Neural progenitor cell (in vitro differentiated cells): ENCODE results near the gene ZNF746. TPM values are rescaled to one million over a fixed set of nuclear protein-coding genes. Genes with fewer than 3 reads are reported as not detected.
A peak's percentile ranks its signal among the peaks of the same experiment; 100 is the strongest.

Source experiments
- DNase-seq: peaks from one replicate; pipeline ENCODE4 v3.0.0-alpha.2; 2016; ENCODE audit warnings: low spot score
- H2AFZ ChIP-seq: fragments of 200-600 bp; sonication (generic); replicated peaks from 2 replicates; pipeline ENCODE4 v1.6.1; 2016; ENCODE audit warnings: antibody characterized with exemption
- H3F3A ChIP-seq: fragments of 200-600 bp; sonication (generic); 2 replicates; pipeline ENCODE4 v1.6.1; 2016; ENCODE audit warnings: antibody characterized with exemption, low read depth
- H3K27ac ChIP-seq: fragments of 200-600 bp; sonication (generic); 2 replicates; pipeline ENCODE4 v1.5.1; 2016; ENCODE audit warnings: mild to moderate bottlenecking
- H3K27me3 ChIP-seq: fragments of 200-600 bp; sonication (generic); 2 replicates; pipeline ENCODE4 v1.6.1; 2016; ENCODE audit warnings: mild to moderate bottlenecking, moderate library complexity
- H3K36me3 ChIP-seq: fragments of 200-600 bp; sonication (generic); 2 replicates; pipeline ENCODE4 v1.5.1; 2016
- H3K4me1 ChIP-seq: fragments of 200-600 bp; sonication (generic); 2 replicates; pipeline ENCODE4 v1.6.1; 2016; ENCODE audit warnings: mixed run types
- H3K4me2 ChIP-seq: fragments of 200-600 bp; sonication (generic); 2 replicates; pipeline ENCODE4 v1.6.1; 2016
- H3K4me3 ChIP-seq: fragments of 200-600 bp; sonication (generic); 2 replicates; pipeline ENCODE4 v1.5.1; 2016
- H3K79me2 ChIP-seq: fragments of 200-600 bp; sonication (generic); 2 replicates; pipeline ENCODE4 v1.6.1; 2016; ENCODE audit warnings: low read depth
- H3K9ac ChIP-seq: fragments of 200-600 bp; sonication (generic); 2 replicates; pipeline ENCODE4 v1.6.1; 2016
- H3K9me3 ChIP-seq: fragments of 200-600 bp; sonication (generic); 2 replicates; pipeline ENCODE4 v1.5.1; 2016; ENCODE audit warnings: low read depth
- H4K20me1 ChIP-seq: fragments of 200-600 bp; sonication (generic); 2 replicates; pipeline ENCODE4 v1.6.1; 2016; ENCODE audit warnings: low read depth
- H3K27ac Mint-ChIP-seq: 3 replicates; pipeline ENCODE4 v1.8.0; 2021; ENCODE audit warnings: mixed read lengths
- H3K27me3 Mint-ChIP-seq: 2 replicates; pipeline ENCODE4 v1.8.0; 2022; ENCODE audit warnings: low read depth, mild to moderate bottlenecking, inconsistent platforms, moderate library complexity, mixed read lengths; ENCODE audit not compliant: insufficient read depth
- H3K36me3 Mint-ChIP-seq: 3 replicates; pipeline ENCODE4 v1.8.0; 2021; ENCODE audit warnings: mixed read lengths
- H3K4me1 Mint-ChIP-seq: 3 replicates; pipeline ENCODE4 v1.8.0; 2021; ENCODE audit warnings: mixed read lengths
- H3K4me3 Mint-ChIP-seq: 3 replicates; pipeline ENCODE4 v1.8.0; 2021; ENCODE audit warnings: mild to moderate bottlenecking, moderate library complexity, mixed read lengths
- H3K9me3 Mint-ChIP-seq: 3 replicates; pipeline ENCODE4 v1.8.0; 2020; ENCODE audit warnings: mixed read lengths
- CTCF ChIP-seq: fragments of 200-600 bp; sonication (generic); IDR thresholded peaks from 2 replicates; pipeline ENCODE4 v1.5.1; 2017; ENCODE audit warnings: antibody characterized with exemption, mild to moderate bottlenecking
- EZH2 ChIP-seq: fragments of 200-600 bp; sonication (generic); IDR thresholded peaks from 2 replicates; pipeline ENCODE4 v1.6.1; 2017; ENCODE audit warnings: antibody characterized with exemption, mild to moderate bottlenecking, moderate library complexity
- EZH2phosphoT487 ChIP-seq: fragments of 200-600 bp; sonication (generic); IDR thresholded peaks from 2 replicates; pipeline ENCODE4 v1.6.1; 2017; ENCODE audit warnings: antibody characterized with exemption
- total RNA-seq: library from RNA; depleted of rRNA; stranded (reverse); fragments of >200 nt; gene quantifications from 2 replicates; pipeline ENCODE4 v1.2.3, GENCODE V29; 2015; ENCODE audit warnings: low replicate concordance

The ZNF746 gene
- total RNA-seq, 1 donor from 2014 or later = 11.0 TPM

- Histone ChIP-seq H3K9me3 (no peaks in the 10 kb centered on the region), H3K27me3 (no peaks in the 10 kb centered on the region), H2AFZ (no peak overlapping the region), H3K4me2 (no peak overlapping the region), H3K36me3 (peaks cover 22% of the 10 kb centered on the region), H3K27ac (no peak overlapping the region), H3K4me3 (no peak overlapping the region), H3K9ac (no peak overlapping the region), H3F3A (no peaks in the 10 kb centered on the region), H3K4me1 (no peaks in the 10 kb centered on the region), H4K20me1 (peaks cover 18% of the 10 kb centered on the region), H3K79me2 (peaks cover 6% of the 10 kb centered on the region)
- Mint-ChIP-seq H3K27me3 (no peaks in the 10 kb centered on the region), H3K4me3 (no peak overlapping the region), H3K27ac (no peak overlapping the region), H3K9me3 (no peaks in the 10 kb centered on the region), H3K4me1 (peaks cover 5% of the 10 kb centered on the region), H3K36me3 (peaks cover 44% of the 10 kb centered on the region)
- TF ChIP-seq CTCF (no peak), EZH2 (no peak), EZH2phosphoT487 (no peak)
- no peak for DNase-seq
Measured at GRCh38 chr7:149490083-149490760, 7.4 kb downstream of the ZNF746 start.

- Mint-ChIP-seq H3K27me3 (no peaks in the 10 kb centered on the region), H3K4me3 (no peak overlapping the region), H3K9me3 (no peaks in the 10 kb centered on the region), H3K27ac (no peak overlapping the region), H3K36me3 (peaks cover 45% of the 10 kb centered on the region), H3K4me1 (no peaks in the 10 kb centered on the region)
- TF ChIP-seq EZH2 (no peak), CTCF (peak; percentile 34)
- no peaks in the 10 kb centered on the region for H3F3A ChIP-seq
- no peaks in the 10 kb centered on the region for H3K79me2 ChIP-seq
- H4K20me1 ChIP-seq = peaks cover 14% of the 10 kb centered on the region
- no peaks in the 10 kb centered on the region for H3K9me3 ChIP-seq
- no peak overlapping the region for H2AFZ ChIP-seq
- no peaks in the 10 kb centered on the region for H3K27me3 ChIP-seq
- H3K4me2 ChIP-seq = no peak overlapping the region
- H3K9ac ChIP-seq = no peak overlapping the region
- peak; percentile 17 for DNase-seq
- H3K4me1 ChIP-seq = no peaks in the 10 kb centered on the region
- no peak overlapping the region for H3K27ac ChIP-seq
- peaks cover 22% of the 10 kb centered on the region for H3K36me3 ChIP-seq
- H3K4me3 ChIP-seq = no peak overlapping the region
Measured at GRCh38 chr7:149489391-149490024, 8.1 kb downstream of the ZNF746 start.

GRCh38 chr7:149479568-149479967 is 18.0 kb downstream of the ZNF746 start:
- H3K4me3 Mint-ChIP-seq = no peak overlapping the region
- H3F3A ChIP-seq = no peaks in the 10 kb centered on the region
- no peaks in the 10 kb centered on the region for H3K4me1 ChIP-seq
- H3K36me3 Mint-ChIP-seq = peaks cover 47% of the 10 kb centered on the region
- H3K9ac ChIP-seq = no peak overlapping the region
- no peaks in the 10 kb centered on the region for H3K4me1 Mint-ChIP-seq
- H3K27me3 Mint-ChIP-seq = peaks cover 2% of the 10 kb centered on the region
- no peak overlapping the region for H3K4me3 ChIP-seq
- no peaks in the 10 kb centered on the region for H4K20me1 ChIP-seq
- no peak overlapping the region for H3K4me2 ChIP-seq
- peaks cover 10% of the 10 kb centered on the region for H3K79me2 ChIP-seq
- peaks cover 14% of the 10 kb centered on the region for H3K36me3 ChIP-seq
- peaks cover 6% of the 10 kb centered on the region for H3K9me3 ChIP-seq
- TF ChIP-seq EZH2phosphoT487 (no peak), EZH2 (no peak), CTCF (no peak)
- H2AFZ ChIP-seq = no peak overlapping the region
- H3K27ac ChIP-seq = no peak overlapping the region
- DNase-seq = no peak
- H3K27ac Mint-ChIP-seq = no peak overlapping the region
- no peaks in the 10 kb centered on the region for H3K27me3 ChIP-seq
- H3K9me3 Mint-ChIP-seq = peaks cover 5% of the 10 kb centered on the region
